ENCODE data around the gene PRKAB2. TPM values are rescaled to one million over a fixed set of nuclear protein-coding genes. Genes with fewer than 3 reads are reported as not detected.
"Not testable (repeated sequence)": the region's sequence is repeated elsewhere in the genome, so short reads cannot be mapped to it uniquely, and the experiment has no call there.

Gene PRKAB2
- total and polyA plus RNA-seq, 10 donors = 4.6 to 19.1 (median 9.8) TPM

DNA sequence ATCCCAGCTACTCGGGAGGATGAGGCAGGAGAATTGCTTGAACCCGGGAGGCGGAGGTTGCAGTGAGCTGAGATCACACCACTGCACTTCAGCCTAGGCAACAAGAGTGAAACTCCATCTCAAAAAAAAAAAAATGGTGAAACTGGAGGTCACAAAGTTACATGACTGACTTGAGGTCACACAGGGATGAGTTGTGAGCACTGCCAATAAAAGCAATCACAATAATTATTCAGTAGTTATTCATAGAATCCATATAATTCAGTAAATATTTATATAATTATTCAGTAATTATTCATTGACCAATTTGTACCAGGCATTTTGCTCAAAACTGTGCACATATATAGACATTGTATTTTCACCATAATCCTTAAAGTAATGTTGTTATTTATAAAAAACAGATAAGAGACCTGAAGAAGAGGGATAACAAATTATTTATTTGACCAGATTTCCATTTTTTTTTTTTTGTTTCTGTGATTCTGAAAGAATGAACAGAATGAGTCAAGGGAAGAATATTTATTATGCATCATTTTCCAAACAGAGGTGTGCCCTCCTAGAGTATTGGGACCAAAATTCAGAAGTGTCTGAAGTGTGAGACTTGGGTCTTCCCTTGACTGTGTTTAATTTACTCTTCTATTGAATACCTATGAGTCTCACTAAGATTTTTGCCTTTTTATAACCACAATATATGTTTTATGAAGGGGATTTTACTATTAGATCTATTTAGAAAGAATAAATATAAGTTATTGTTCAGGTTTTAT, 43.0 kb downstream of the PRKAB2 start:
- 83 to 95% (median 90%) methylated on average over 3 of the region's 3 CpGs for WGBS, 5 donors

DNA sequence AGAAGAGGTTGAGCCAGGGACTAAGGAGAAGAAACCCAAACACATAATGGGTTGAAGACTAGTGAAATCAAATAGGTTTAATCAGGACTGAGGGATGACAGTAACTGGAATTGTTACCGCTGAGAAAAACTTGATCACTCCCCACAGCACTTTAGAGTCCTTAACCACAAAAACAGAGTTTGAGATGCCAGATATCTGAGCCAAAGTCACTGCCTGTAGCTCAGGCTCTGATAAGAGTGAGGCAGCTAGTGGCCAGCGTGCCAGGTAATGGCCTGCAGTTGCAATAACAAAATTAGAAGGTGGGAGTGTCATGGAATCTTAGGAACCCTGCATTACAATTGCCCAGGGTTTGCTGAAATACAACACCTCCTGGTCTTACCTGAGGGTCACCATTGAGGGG, 48.0 kb downstream of the PRKAB2 start:
- intact Hi-C loops (cut with DNase I; ENCODE audit: low total_unique reads) = no loop called here
- WGBS, 5 donors = 66 to 93% (median 84%) methylated on average over 2 of the region's 2 CpGs

More for the DNA sequence above, 43.0 kb downstream of the PRKAB2 start:
- no peak for DNase-seq
- Histone ChIP-seq H3K4me1 (no peaks in the 10 kb centered on the region), H3K27ac (no peak overlapping the region), H3K36me3 (no peaks in the 10 kb centered on the region), H3K4me3 (no peak overlapping the region), H3K9me3 (no peaks in the 10 kb centered on the region), H3K27me3 (replicated peaks in 1 of 7) (peaks cover 0 to 12% (median 0%) of the 10 kb centered on the region in 7 donors)
- intact Hi-C loops (cut with DNase I; ENCODE audit: low total_unique reads) = no loop called here
- TF ChIP-seq CTCF (IDR thresholded peaks at IDR 0.05 in 8 of 11, conservative IDR thresholded peaks at IDR 0.05 in 3 of 11) = no peak
- TF ChIP-seq POLR2AphosphoS5 (IDR thresholded peaks at IDR 0.05) = no peak
- no peak for TF ChIP-seq POLR2A (IDR thresholded peaks at IDR 0.05)

DNA sequence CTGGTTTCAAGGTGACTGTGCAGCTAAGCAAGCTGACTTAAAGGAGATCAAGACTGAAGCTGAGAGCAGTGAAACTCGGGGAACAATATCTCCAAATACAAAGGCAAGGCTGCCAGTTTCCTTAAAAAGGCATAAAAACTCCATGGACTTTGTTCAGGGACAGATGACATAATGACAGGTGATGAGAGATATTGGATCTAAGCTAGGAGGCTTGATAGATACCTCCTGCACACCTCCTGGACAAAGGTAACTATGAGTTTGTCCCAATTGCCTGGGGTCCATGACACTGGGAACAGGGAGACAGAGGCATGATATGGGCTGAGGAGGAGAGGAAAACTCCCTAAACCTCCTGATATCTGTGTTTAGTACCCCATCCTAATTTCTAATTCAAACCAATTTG, 55.2 kb downstream of the PRKAB2 start:
- H3K9me3 ChIP-seq = no peaks in the 10 kb centered on the region
- H3K4me3 ChIP-seq = no peak overlapping the region
- TF ChIP-seq CTCF (IDR thresholded peaks at IDR 0.05 in 8 of 11, conservative IDR thresholded peaks at IDR 0.05 in 3 of 11) = no peak
- TF ChIP-seq POLR2AphosphoS5 (IDR thresholded peaks at IDR 0.05) = no peak
- no peak for TF ChIP-seq POLR2A (IDR thresholded peaks at IDR 0.05)
- H3K36me3 ChIP-seq = no peaks in the 10 kb centered on the region
- no peaks in the 10 kb centered on the region for H3K4me1 ChIP-seq
- WGBS, 5 donors = 68 to 84% (median 76%) methylated on average over 1 of the region's 1 CpG
- DNase-seq = no peak
- H3K27me3 ChIP-seq (replicated peaks in 1 of 7) = peaks cover 0 to 7% (median 0%) of the 10 kb centered on the region in 7 donors
- no peak overlapping the region for H3K27ac ChIP-seq
- intact Hi-C loops (cut with DNase I; ENCODE audit: low total_unique reads) = no loop called here

More for the DNA sequence above, 48.0 kb downstream of the PRKAB2 start:
- Histone ChIP-seq H3K27ac (no peak overlapping the region), H3K9me3 (no peaks in the 10 kb centered on the region), H3K27me3 (replicated peaks in 1 of 7) (peaks cover 0 to 12% (median 0%) of the 10 kb centered on the region in 7 donors), H3K4me3 (no peak overlapping the region), H3K36me3 (no peaks in the 10 kb centered on the region), H3K4me1 (no peaks in the 10 kb centered on the region)
- TF ChIP-seq POLR2AphosphoS5 (IDR thresholded peaks at IDR 0.05) = no peak
- TF ChIP-seq POLR2A (IDR thresholded peaks at IDR 0.05) = no peak
- no peak for TF ChIP-seq CTCF (IDR thresholded peaks at IDR 0.05 in 8 of 11, conservative IDR thresholded peaks at IDR 0.05 in 3 of 11)
- DNase-seq = no peak

DNA sequence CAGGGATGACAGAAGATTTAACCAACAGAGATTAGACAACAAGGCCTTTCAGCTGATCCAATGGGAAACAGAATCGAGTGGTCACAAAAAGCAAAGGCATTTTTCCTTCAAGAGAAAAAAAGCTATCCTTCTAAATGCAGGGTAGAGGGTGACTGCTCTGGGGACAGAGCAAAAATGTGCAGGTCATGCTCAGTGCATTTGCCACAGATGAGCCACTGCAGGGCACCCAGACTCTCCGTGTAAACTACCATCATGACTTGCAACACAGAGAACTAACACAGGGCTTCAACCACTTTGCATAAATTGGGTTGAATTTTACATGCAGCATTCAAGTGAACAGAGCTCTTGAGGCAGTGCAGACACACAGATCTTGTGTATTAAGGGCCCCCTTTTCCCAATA, 56.8 kb downstream of the PRKAB2 start:
- WGBS, 5 donors = 73 to 88% (median 81%) methylated on average over 2 of the region's 2 CpGs
- no peaks in the 10 kb centered on the region for H3K4me1 ChIP-seq
- no peaks in the 10 kb centered on the region for H3K9me3 ChIP-seq
- peaks cover 0 to 7% (median 0%) of the 10 kb centered on the region in 7 donors for H3K27me3 ChIP-seq (replicated peaks in 1 of 7)
- TF ChIP-seq CTCF (IDR thresholded peaks at IDR 0.05 in 8 of 11, conservative IDR thresholded peaks at IDR 0.05 in 3 of 11) (no peak), POLR2AphosphoS5 (IDR thresholded peaks at IDR 0.05) (no peak), POLR2A (IDR thresholded peaks at IDR 0.05) (no peak)
- H3K36me3 ChIP-seq = no peaks in the 10 kb centered on the region
- intact Hi-C loops (cut with DNase I; ENCODE audit: low total_unique reads) = no loop called here
- no peak for DNase-seq
- no peak overlapping the region for H3K4me3 ChIP-seq
- no peak overlapping the region for H3K27ac ChIP-seq

DNA sequence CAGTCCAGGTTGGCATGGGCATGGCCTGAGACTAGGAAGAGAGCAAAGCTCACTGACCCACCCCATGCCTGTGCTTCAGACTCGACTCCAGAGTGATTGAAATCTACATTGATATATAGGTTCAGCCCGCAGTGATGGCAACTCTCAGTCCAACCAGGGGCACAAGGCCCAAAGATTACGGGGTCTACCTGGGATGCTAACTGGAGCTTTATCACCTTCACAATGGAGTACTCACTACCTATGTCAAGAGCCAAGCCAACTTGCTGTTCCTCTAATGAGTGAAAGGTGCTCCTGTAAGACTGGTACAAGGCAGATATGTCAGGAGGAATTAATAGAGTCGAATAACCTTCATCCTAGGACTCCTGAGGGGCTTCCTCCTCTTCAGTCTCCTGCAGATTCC, 57.2 kb downstream of the PRKAB2 start:
- WGBS, 5 donors = 73 to 88% (median 84%) methylated on average over 2 to 4 of the region's 4 CpGs
- DNase-seq; H3K27me3 ChIP-seq (replicated peaks in 1 of 7); H3K36me3 ChIP-seq; H3K4me3 ChIP-seq; intact Hi-C loops (cut with DNase I; ENCODE audit: low total_unique reads); H3K9me3 ChIP-seq; H3K4me1 ChIP-seq; H3K27ac ChIP-seq: not testable (repeated sequence)

DNA sequence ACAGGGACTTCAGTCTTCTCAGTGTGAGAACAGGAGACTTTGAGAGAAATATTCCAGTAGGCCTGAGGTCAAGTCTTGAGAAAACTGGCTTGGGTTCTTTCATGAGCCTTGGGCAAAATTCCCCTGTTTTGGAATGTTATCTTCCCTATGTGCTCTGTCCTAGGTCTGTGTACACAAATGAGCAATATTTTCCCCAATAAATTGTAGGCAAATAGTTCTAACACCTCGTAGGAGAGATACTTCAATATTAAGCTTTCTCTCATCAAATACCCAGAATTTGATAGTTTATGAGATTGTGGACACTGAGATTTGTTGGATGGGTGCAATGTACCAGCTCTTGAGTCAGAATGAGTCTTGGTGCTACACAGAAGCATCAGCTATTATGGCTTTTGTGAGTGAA, 57.9 kb downstream of the PRKAB2 start:
- DNase-seq; H3K4me1 ChIP-seq; H3K4me3 ChIP-seq; H3K27me3 ChIP-seq (replicated peaks in 1 of 7); H3K27ac ChIP-seq; H3K9me3 ChIP-seq; H3K36me3 ChIP-seq; intact Hi-C loops (cut with DNase I; ENCODE audit: low total_unique reads): not testable (repeated sequence)
- 60 to 83% (median 72%) methylated on average over 1 of the region's 1 CpG for WGBS, 5 donors

Measured in spleen (tissue), 11 donors.